Non-pigmented ciliary epithelial cell (primary cell): ENCODE results near the gene KIAA1191.

Source experiments
- DNase-seq: peaks from one replicate; pipeline ENCODE4 v3.0.0-alpha.2; 2010; ENCODE audit warnings: low read depth

The KIAA1191 gene

GRCh38 chr5:176365351-176366231 is 4.0 kb upstream of the KIAA1191 start, which contains the start of gene ARL10:
Gene ARL10 (plus strand): TSS chr5:176365487. CDS start chr5:176365564, 77 bp downstream.
- no peak for DNase-seq

- DNase-seq: no peak
Measured at GRCh38 chr5:176364765-176365350, 3.3 kb upstream of the KIAA1191 start.

GRCh38 chr5:176362233-176362490 is 598 bp upstream of the KIAA1191 start:
- no peak for DNase-seq

- DNase-seq: no peak
Measured at GRCh38 chr5:176360894-176361436, 599 bp downstream of the KIAA1191 start.

GRCh38 chr5:176359658-176360057 is 1.9 kb downstream of the KIAA1191 start:
- no peak for DNase-seq

GRCh38 chr5:176356179-176356566 is 5.4 kb downstream of the KIAA1191 start:
- no peak for DNase-seq

- DNase-seq: no peak
Measured at GRCh38 chr5:176355400-176356178, 6.0 kb downstream of the KIAA1191 start.

GRCh38 chr5:176353533-176353932 is 8.0 kb downstream of the KIAA1191 start:
- no peak for DNase-seq

GRCh38 chr5:176352116-176352878 is 9.3 kb downstream of the KIAA1191 start:
- DNase-seq: no peak

- DNase-seq: no peak
Measured at GRCh38 chr5:176350416-176350815, 11.1 kb downstream of the KIAA1191 start.

- no peak for DNase-seq
Measured at GRCh38 chr5:176342766-176343458, 18.7 kb downstream of the KIAA1191 start.

- DNase-seq: no peak
Measured at GRCh38 chr5:176342158-176342483, 19.4 kb downstream of the KIAA1191 start.

GRCh38 chr5:176341325-176342157 is 20.0 kb downstream of the KIAA1191 start:
- DNase-seq: no peak

- DNase-seq: no peak
Measured at GRCh38 chr5:176339304-176339703, 22.3 kb downstream of the KIAA1191 start.

- DNase-seq: no peak
Measured at GRCh38 chr5:176337913-176338312, 23.7 kb downstream of the KIAA1191 start.

- no peak for DNase-seq
Measured at GRCh38 chr5:176334031-176334770, 27.4 kb downstream of the KIAA1191 start.

- no peak for DNase-seq
Measured at GRCh38 chr5:176320577-176320976, 41.0 kb downstream of the KIAA1191 start.

- DNase-seq: no peak
Measured at GRCh38 chr5:176319827-176320554, 41.6 kb downstream of the KIAA1191 start.
